ENCODE measurements around the gene KCNT2.

GRCh38 chr1:196611873-196612272 lies 3.6 kb upstream of the KCNT2 start:
- TF ChIP-seq EZH2 (IDR thresholded peaks at IDR 0.05; ENCODE audit: insufficient read depth, low read length) = no peak
- TF ChIP-seq CTCF (IDR thresholded peaks at IDR 0.05; ENCODE audit: insufficient read depth, low read depth, low read length) = no peak
